ENCODE measurements around the gene APOBEC3H.

- TF ChIP-seq CTCF (IDR thresholded peaks at IDR 0.05) (no peak), POLR2A (IDR thresholded peaks at IDR 0.05; ENCODE audit: low read depth) (no peak), EP300 (IDR thresholded peaks at IDR 0.05) (no peak), POLR2AphosphoS5 (IDR thresholded peaks at IDR 0.05) (no peak)
These were observed 1.5 kb downstream of the APOBEC3H start for GRCh38 chr22:39098576-39098975.

Data from esophagus muscularis mucosa (tissue), 4 donors.